H1 (cell line): ENCODE data around the gene GARS1. TPM values are rescaled to one million over a fixed set of nuclear protein-coding genes. Genes with fewer than 3 reads are reported as not detected.

Experiments used
- BCL11A ChIP-seq, 2 experiments: IDR thresholded peaks; one replicate each; pipeline ENCODE4 v1.6.1; 2011; ENCODE audit warnings: low read depth in 2 of 2, low read length in 2 of 2, mild to moderate bottlenecking in 2 of 2
- BRCA1 ChIP-seq: IDR thresholded peaks from 2 replicates; pipeline ENCODE4 v1.6.1; 2012; ENCODE audit warnings: low read depth, low read length, improper control_type of control experiment
- CHD1 ChIP-seq: IDR thresholded peaks from 2 replicates; pipeline ENCODE4 v1.6.1; 2012; ENCODE audit warnings: low read depth, low read length, improper control_type of control experiment
- GTF2F1 ChIP-seq: IDR thresholded peaks from 2 replicates; pipeline ENCODE4 v1.6.1; 2012; ENCODE audit warnings: low read depth, low read length, improper control_type of control experiment, borderline replicate concordance
- MAX ChIP-seq: IDR thresholded peaks from 2 replicates; pipeline ENCODE4 v1.6.1; 2012; ENCODE audit warnings: inconsistent platforms
- RBBP5 ChIP-seq: IDR thresholded peaks from 2 replicates; pipeline ENCODE4 v1.7.1; 2012; ENCODE audit warnings: low read depth, mild to moderate bottlenecking, inconsistent platforms, low read length, moderate library complexity, borderline replicate concordance
- SP4 ChIP-seq: IDR thresholded peaks from 2 replicates; pipeline ENCODE4 v1.6.1; 2012; ENCODE audit warnings: low read length, inconsistent platforms
- TCF12 ChIP-seq: IDR thresholded peaks from 2 replicates; pipeline ENCODE4 v1.6.1; 2011; ENCODE audit warnings: low read depth, mild to moderate bottlenecking, low read length
- polyA plus RNA-seq, 7 experiments: library from polyadenylated mRNA; depleted of rRNA in 3 of 7; stranded (reverse) in 5 of 7; unstranded in 2 of 7; fragments of >200 nt in 5 of 7; fragments of 200-250 nt in 2 of 7; gene quantifications; 1 replicate in 5 of 7; 2 replicates in 1 of 7; 4 replicates in 1 of 7; pipeline versions ENCODE4 v1.2.1 to v1.2.3, GENCODE V29; 2011 to 2013; ENCODE audit warnings: missing spikeins in 2 of 7, mixed read lengths in 2 of 7
- total RNA-seq: library from RNA; stranded (reverse); fragmentation: NEBNext Ultra II Directional; extraction: Animal tissue kit (Norgen Biotek cat#: 25700); gene quantifications from 2 replicates; pipeline ENCODE4 v1.2.1, GENCODE V29; 2021
- TF ChIP-seq, protein P1 (sequence below): fragments of 300-600 bp; sonication (generic); IDR thresholded peaks from 2 replicates; pipeline ENCODE4 v1.7.1; 2012; ENCODE audit warnings: low read length, moderate library complexity, mild to moderate bottlenecking, inconsistent platforms; ENCODE audit not compliant: insufficient replicate concordance

GARS1 gene
- total and polyA plus RNA-seq, 2 of the 8 experiments (the other 6 are each of a cell fraction or from before 2014, with no cell fraction given) = 270 to 476 TPM

DNA sequence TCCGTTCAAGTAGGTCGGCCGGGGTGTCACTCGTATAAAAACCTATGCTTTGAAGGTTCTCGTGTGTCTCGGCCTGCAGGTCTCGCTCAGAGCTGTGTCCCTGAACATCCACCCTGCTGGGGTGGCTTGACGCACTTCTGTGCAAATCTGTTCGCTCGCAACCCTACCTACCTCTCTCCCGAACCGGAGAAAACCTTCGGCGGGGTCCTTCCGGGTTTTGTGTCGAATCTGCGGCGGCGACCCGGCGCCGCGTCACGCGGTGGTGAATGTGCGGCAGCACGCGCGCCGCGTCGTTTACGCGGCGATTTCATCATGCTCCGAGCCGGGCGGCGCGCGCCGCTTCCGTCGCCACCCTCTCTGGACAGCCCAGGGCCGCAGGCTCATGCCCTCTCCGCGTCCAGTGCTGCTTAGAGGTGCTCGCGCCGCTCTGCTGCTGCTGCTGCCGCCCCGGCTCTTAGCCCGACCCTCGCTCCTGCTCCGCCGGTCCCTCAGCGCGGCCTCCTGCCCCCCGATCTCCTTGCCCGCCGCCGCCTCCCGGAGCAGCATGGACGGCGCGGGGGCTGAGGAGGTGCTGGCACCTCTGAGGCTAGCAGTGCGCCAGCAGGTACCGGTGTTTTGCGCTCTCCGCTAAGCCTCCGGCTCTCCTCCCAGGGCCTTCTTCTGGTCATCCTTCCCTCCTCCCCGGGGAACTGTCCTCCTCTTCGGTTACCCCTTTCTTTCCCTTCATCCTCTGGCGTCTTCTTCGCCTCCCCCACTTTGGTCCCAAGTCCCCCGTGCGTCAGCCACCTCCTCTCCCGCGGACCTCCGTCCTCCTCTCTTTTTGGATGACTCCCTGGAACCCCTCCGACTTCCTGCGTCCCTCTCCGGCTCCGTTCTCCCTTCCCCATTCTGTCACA is at the start of gene GARS1 (continued):
- TF ChIP-seq, protein P1, sequence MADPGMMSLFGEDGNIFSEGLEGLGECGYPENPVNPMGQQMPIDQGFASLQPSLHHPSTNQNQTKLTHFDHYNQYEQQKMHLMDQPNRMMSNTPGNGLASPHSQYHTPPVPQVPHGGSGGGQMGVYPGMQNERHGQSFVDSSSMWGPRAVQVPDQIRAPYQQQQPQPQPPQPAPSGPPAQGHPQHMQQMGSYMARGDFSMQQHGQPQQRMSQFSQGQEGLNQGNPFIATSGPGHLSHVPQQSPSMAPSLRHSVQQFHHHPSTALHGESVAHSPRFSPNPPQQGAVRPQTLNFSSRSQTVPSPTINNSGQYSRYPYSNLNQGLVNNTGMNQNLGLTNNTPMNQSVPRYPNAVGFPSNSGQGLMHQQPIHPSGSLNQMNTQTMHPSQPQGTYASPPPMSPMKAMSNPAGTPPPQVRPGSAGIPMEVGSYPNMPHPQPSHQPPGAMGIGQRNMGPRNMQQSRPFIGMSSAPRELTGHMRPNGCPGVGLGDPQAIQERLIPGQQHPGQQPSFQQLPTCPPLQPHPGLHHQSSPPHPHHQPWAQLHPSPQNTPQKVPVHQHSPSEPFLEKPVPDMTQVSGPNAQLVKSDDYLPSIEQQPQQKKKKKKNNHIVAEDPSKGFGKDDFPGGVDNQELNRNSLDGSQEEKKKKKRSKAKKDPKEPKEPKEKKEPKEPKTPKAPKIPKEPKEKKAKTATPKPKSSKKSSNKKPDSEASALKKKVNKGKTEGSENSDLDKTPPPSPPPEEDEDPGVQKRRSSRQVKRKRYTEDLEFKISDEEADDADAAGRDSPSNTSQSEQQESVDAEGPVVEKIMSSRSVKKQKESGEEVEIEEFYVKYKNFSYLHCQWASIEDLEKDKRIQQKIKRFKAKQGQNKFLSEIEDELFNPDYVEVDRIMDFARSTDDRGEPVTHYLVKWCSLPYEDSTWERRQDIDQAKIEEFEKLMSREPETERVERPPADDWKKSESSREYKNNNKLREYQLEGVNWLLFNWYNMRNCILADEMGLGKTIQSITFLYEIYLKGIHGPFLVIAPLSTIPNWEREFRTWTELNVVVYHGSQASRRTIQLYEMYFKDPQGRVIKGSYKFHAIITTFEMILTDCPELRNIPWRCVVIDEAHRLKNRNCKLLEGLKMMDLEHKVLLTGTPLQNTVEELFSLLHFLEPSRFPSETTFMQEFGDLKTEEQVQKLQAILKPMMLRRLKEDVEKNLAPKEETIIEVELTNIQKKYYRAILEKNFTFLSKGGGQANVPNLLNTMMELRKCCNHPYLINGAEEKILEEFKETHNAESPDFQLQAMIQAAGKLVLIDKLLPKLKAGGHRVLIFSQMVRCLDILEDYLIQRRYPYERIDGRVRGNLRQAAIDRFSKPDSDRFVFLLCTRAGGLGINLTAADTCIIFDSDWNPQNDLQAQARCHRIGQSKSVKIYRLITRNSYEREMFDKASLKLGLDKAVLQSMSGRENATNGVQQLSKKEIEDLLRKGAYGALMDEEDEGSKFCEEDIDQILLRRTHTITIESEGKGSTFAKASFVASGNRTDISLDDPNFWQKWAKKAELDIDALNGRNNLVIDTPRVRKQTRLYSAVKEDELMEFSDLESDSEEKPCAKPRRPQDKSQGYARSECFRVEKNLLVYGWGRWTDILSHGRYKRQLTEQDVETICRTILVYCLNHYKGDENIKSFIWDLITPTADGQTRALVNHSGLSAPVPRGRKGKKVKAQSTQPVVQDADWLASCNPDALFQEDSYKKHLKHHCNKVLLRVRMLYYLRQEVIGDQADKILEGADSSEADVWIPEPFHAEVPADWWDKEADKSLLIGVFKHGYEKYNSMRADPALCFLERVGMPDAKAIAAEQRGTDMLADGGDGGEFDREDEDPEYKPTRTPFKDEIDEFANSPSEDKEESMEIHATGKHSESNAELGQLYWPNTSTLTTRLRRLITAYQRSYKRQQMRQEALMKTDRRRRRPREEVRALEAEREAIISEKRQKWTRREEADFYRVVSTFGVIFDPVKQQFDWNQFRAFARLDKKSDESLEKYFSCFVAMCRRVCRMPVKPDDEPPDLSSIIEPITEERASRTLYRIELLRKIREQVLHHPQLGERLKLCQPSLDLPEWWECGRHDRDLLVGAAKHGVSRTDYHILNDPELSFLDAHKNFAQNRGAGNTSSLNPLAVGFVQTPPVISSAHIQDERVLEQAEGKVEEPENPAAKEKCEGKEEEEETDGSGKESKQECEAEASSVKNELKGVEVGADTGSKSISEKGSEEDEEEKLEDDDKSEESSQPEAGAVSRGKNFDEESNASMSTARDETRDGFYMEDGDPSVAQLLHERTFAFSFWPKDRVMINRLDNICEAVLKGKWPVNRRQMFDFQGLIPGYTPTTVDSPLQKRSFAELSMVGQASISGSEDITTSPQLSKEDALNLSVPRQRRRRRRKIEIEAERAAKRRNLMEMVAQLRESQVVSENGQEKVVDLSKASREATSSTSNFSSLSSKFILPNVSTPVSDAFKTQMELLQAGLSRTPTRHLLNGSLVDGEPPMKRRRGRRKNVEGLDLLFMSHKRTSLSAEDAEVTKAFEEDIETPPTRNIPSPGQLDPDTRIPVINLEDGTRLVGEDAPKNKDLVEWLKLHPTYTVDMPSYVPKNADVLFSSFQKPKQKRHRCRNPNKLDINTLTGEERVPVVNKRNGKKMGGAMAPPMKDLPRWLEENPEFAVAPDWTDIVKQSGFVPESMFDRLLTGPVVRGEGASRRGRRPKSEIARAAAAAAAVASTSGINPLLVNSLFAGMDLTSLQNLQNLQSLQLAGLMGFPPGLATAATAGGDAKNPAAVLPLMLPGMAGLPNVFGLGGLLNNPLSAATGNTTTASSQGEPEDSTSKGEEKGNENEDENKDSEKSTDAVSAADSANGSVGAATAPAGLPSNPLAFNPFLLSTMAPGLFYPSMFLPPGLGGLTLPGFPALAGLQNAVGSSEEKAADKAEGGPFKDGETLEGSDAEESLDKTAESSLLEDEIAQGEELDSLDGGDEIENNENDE = no peak
- TF ChIP-seq TCF12 (no peak), SP4 (no peak), RBBP5 (peak; percentile 99), MAX (peak; percentile 98), BCL11A (IDR thresholded peaks at IDR 0.05; ENCODE audit: low read depth in 2 of 2, low read length in 2 of 2) (no peak), CHD1 (no peak), BRCA1 (no peak), GTF2F1 (no peak)
